Smooth muscle cell (in vitro differentiated cells): ENCODE data around the gene TLE6. TPM values are rescaled to one million over a fixed set of nuclear protein-coding genes. Genes with fewer than 3 reads are reported as not detected.
"Not testable (repeated sequence)": the region's sequence is repeated elsewhere in the genome, so short reads cannot be mapped to it uniquely, and the experiment has no call there.

Source experiments
- DNase-seq: peaks from one replicate; lab custom pipeline; 2025; ENCODE audit not compliant: unreplicated experiment; lab: John Stamatoyannopoulos, UW
- H2AFZ ChIP-seq: fragments of 200-600 bp; sonication (generic); 2 replicates; pipeline ENCODE4 v1.6.0; 2016; ENCODE audit warnings: antibody characterized with exemption, low read depth, mild to moderate bottlenecking
- H3F3A ChIP-seq: fragments of 200-600 bp; sonication (generic); 2 replicates; pipeline ENCODE4 v1.6.0; 2017; ENCODE audit warnings: antibody characterized with exemption, low read depth
- H3K27ac ChIP-seq: fragments of 200-600 bp; sonication (generic); 2 replicates; pipeline ENCODE4 v1.5.1; 2016; ENCODE audit warnings: low read depth, mild to moderate bottlenecking
- H3K27me3 ChIP-seq: fragments of 200-600 bp; sonication (generic); 2 replicates; pipeline ENCODE4 v1.6.1; 2016; ENCODE audit warnings: low read depth, mild to moderate bottlenecking
- H3K36me3 ChIP-seq: fragments of 200-600 bp; sonication (generic); 2 replicates; pipeline ENCODE4 v1.5.1; 2016; ENCODE audit warnings: low read depth
- H3K4me1 ChIP-seq: fragments of 200-600 bp; sonication (generic); 2 replicates; pipeline ENCODE4 v1.5.1; 2016; ENCODE audit warnings: low read depth
- H3K4me2 ChIP-seq: fragments of 200-600 bp; sonication (generic); 2 replicates; pipeline ENCODE4 v1.6.0; 2016; ENCODE audit warnings: mild to moderate bottlenecking
- H3K4me3 ChIP-seq: fragments of 200-600 bp; sonication (generic); 2 replicates; pipeline ENCODE4 v1.5.1; 2016; ENCODE audit warnings: mild to moderate bottlenecking
- H3K79me2 ChIP-seq: fragments of 200-600 bp; sonication (generic); 2 replicates; pipeline ENCODE4 v1.6.0; 2016; ENCODE audit warnings: low read depth, mild to moderate bottlenecking
- H3K9ac ChIP-seq: fragments of 200-600 bp; sonication (generic); 2 replicates; pipeline ENCODE4 v1.6.0; 2016; ENCODE audit warnings: low read depth
- H3K9me3 ChIP-seq: fragments of 200-600 bp; sonication (generic); replicated peaks from 2 replicates; pipeline ENCODE4 v1.5.1; 2016; ENCODE audit warnings: low read depth
- H4K20me1 ChIP-seq: fragments of 200-600 bp; sonication (generic); 2 replicates; pipeline ENCODE4 v1.6.0; 2016; ENCODE audit warnings: low read depth
- CTCF ChIP-seq: fragments of 200-600 bp; sonication (generic); IDR thresholded peaks from 2 replicates; pipeline ENCODE4 v1.5.1; 2017; ENCODE audit warnings: borderline replicate concordance, mild to moderate bottlenecking, antibody characterized with exemption; ENCODE audit not compliant: insufficient read depth, poor library complexity, severe bottlenecking
- WGBS: methylation state at CpG from one replicate; pipeline ENCODE4 v1.1.7; 2016; ENCODE audit warnings: low lambda C conversion rate; 5-methylcytosine and 5-hydroxymethylcytosine counted together
- polyA plus RNA-seq: library from polyadenylated mRNA; unstranded; fragments of >200 nt; fragmentation: Nextera tagmentation; extraction: Ambion mirVana; gene quantifications from 2 replicates; pipeline ENCODE4 v1.2.1, GENCODE V29; 2016
- total RNA-seq: library from RNA; depleted of rRNA; stranded (reverse); fragments of >200 nt; gene quantifications from 2 replicates; pipeline ENCODE4 v1.2.3, GENCODE V29; 2014

TLE6 gene
- total and polyA plus RNA-seq, 2 experiments from 2014 or later = 0.27 to 3.2 TPM

DNA sequence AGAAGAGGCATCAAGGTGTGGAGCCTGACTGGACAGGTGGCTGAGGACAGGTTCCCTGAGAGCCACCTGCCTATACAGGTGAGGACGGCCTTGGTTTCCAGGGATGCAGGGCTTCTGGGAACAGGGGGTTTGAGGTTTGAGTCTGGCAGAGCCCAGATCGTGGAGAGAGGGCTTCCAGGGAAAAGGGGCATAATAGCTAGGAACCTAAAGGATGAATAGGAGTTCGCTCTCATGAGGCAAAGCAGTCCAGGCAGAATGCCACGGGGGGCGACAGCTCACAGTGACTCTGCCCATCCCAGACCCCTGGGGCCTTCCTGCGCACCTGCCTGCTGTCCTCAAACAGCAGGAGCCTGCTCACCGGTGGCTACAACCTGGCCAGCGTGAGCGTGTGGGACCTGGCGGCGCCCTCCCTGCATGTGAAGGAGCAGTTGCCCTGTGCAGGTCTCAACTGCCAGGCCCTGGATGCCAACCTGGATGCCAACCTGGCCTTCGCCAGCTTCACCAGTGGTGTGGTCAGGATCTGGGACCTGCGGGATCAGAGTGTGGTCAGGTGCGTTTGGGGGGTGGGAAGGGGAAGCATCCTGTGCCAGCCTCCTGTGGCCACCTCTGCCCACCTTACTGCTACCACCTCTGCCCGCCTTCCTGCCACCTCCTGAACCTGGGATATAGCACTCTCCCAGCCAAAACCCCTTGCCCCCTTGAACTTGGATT is 12.0 kb downstream of the TLE6 start:
- H3K4me2 ChIP-seq = no peak overlapping the region
- no peaks in the 10 kb centered on the region for H3K9me3 ChIP-seq
- H4K20me1 ChIP-seq = no peaks in the 10 kb centered on the region
- 91% methylated on average over 15 of the region's 15 CpGs for WGBS
- H3F3A ChIP-seq = no peaks in the 10 kb centered on the region
- no peak for DNase-seq
- H3K9ac ChIP-seq = no peak overlapping the region
- H3K36me3 ChIP-seq = no peaks in the 10 kb centered on the region
- no peak overlapping the region for H3K27ac ChIP-seq
- TF ChIP-seq CTCF = no peak
- H3K4me3 ChIP-seq = no peak overlapping the region
- H3K79me2 ChIP-seq = no peaks in the 10 kb centered on the region
- no peak overlapping the region for H2AFZ ChIP-seq
- H3K4me1 ChIP-seq = peaks cover 11% of the 10 kb centered on the region
- no peaks in the 10 kb centered on the region for H3K27me3 ChIP-seq

DNA sequence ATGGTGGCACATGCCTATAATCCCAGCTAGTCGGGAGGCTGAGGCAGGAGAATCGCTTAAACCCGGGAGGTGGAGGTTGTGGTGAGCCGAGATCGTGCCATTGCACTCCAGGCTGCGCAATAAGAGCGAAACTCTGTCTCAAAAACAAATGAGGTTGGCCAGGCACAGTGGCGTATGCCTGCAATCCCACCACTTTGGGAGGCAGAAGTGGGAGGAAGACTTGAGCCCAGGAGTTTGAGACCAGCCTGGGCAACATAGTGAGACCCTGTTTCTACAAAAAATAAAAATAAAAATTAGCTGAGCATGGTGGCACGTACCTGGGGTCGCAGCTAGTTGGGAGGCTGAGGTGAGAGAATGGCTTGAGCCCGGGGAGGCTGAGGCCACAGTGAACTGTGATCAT is 15.0 kb downstream of the TLE6 start:
- not testable (repeated sequence) for H3F3A ChIP-seq

GRCh38 chr19:2992958-2993357 is 15.6 kb downstream of the TLE6 start:
- H3F3A ChIP-seq = no peaks in the 10 kb centered on the region
- no peak overlapping the region for H3K27ac ChIP-seq
- H3K4me2 ChIP-seq = no peak overlapping the region
- H3K9me3 ChIP-seq = no peaks in the 10 kb centered on the region
- DNase-seq = no peak
- no peaks in the 10 kb centered on the region for H3K4me1 ChIP-seq
- H3K27me3 ChIP-seq = no peaks in the 10 kb centered on the region
- TF ChIP-seq CTCF = no peak
- no peaks in the 10 kb centered on the region for H4K20me1 ChIP-seq
- H3K4me3 ChIP-seq = no peak overlapping the region
- H3K36me3 ChIP-seq = no peaks in the 10 kb centered on the region
- WGBS = 72% methylated on average over 13 of the region's 14 CpGs
- H3K9ac ChIP-seq = no peak overlapping the region
- no peaks in the 10 kb centered on the region for H3K79me2 ChIP-seq
- H2AFZ ChIP-seq = no peak overlapping the region

More for the DNA sequence above, 15.0 kb downstream of the TLE6 start:
- H3K36me3 ChIP-seq, H3K4me2 ChIP-seq, H3K27me3 ChIP-seq, H2AFZ ChIP-seq, H3K79me2 ChIP-seq, H3K9me3 ChIP-seq, DNase-seq, H3K27ac ChIP-seq, H4K20me1 ChIP-seq, H3K9ac ChIP-seq, H3K4me1 ChIP-seq, H3K4me3 ChIP-seq: not testable (repeated sequence)
- WGBS = 94% methylated on average over 11 of the region's 11 CpGs

GRCh38 chr19:2993579-2993978 is 16.2 kb downstream of the TLE6 start:
- TF ChIP-seq CTCF = no peak
- no peaks in the 10 kb centered on the region for H3F3A ChIP-seq
- no peak overlapping the region for H2AFZ ChIP-seq
- no peaks in the 10 kb centered on the region for H3K9me3 ChIP-seq
- no peaks in the 10 kb centered on the region for H3K36me3 ChIP-seq
- H3K9ac ChIP-seq = no peak overlapping the region
- no peaks in the 10 kb centered on the region for H3K27me3 ChIP-seq
- 100% methylated on average over 2 of the region's 9 CpGs for WGBS
- H3K79me2 ChIP-seq = no peaks in the 10 kb centered on the region
- H3K27ac ChIP-seq = no peak overlapping the region
- H3K4me3 ChIP-seq = no peak overlapping the region
- no peak for DNase-seq
- H3K4me2 ChIP-seq = no peak overlapping the region
- no peaks in the 10 kb centered on the region for H4K20me1 ChIP-seq
- no peaks in the 10 kb centered on the region for H3K4me1 ChIP-seq
